22Rv1 (cell line): ENCODE results near the gene DHDH.
"Not testable (repeated sequence)": the region's sequence is repeated elsewhere in the genome, so short reads cannot be mapped to it uniquely, and the experiment has no call there.

ENCODE experiments used
- H3K27ac ChIP-seq: fragments of 450-650 bp; 2 replicates; pipeline ENCODE4 v1.5.1; 2017
- CTCF ChIP-seq: fragments of 450-650 bp; IDR thresholded peaks from 2 replicates; pipeline ENCODE4 v1.5.1; 2017; ENCODE audit warnings: mild to moderate bottlenecking
- ZFX ChIP-seq: fragments of 450-650 bp; IDR thresholded peaks from 2 replicates; pipeline ENCODE4 v1.6.1; 2017; ENCODE audit warnings: antibody characterized with exemption, borderline replicate concordance

The DHDH gene

DNA sequence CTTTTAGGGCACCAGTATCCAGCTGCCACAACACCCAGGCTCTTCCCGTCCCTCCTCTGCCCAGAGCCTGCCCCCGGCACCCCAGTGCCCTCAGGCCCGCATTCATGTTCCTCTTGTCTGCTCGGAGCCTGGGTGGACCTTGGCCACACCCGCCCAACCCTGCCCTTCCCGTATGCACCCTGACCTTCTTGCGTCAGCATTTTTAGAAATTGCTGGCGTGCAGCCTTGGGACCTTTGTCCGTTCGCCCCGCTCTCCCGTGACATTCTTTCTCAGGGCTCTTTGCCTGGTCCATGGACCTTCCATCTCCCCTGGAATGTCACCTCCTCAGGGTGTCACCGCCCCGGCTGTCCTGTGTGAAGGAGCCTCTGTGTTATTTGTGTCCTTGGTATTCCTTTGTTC, 25.8 kb upstream of the DHDH start:
- no peak for TF ChIP-seq CTCF
- TF ChIP-seq ZFX = no peak
- no peak overlapping the region for H3K27ac ChIP-seq

- not testable (repeated sequence) for H3K27ac ChIP-seq
Measured at GRCh38 chr19:48909424-48910077, 23.9 kb upstream of the DHDH start.

- H3K27ac ChIP-seq = no peak overlapping the region
- no peak for TF ChIP-seq CTCF
- TF ChIP-seq ZFX = no peak
Measured at GRCh38 chr19:48910803-48911202, 22.7 kb upstream of the DHDH start.

- TF ChIP-seq ZFX = no peak
- no peak for TF ChIP-seq CTCF
- H3K27ac ChIP-seq = no peak overlapping the region
Measured at GRCh38 chr19:48913114-48913889, 20.2 kb upstream of the DHDH start.

DNA sequence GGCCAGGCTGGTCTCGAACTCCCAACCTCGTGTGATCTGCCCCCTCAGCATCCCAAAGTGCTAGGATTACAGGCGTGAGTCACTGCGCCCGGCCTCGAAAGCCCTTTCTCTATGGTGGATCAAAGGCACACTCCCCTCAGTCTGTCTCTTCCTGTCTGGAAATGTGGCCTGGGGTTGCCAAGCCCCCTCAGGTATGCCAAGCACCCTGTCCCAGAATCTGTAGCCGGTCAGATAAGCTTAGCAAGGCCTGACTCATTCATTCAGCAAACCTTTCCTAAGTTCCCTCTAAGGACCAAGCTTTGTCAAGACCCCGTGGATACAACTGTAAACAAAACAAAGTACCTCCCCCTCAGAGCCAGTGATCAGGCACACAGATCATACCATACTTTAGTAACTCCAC, 19.3 kb upstream of the DHDH start:
- H3K27ac ChIP-seq = no peak overlapping the region
- TF ChIP-seq ZFX (no peak), CTCF (no peak)

DNA sequence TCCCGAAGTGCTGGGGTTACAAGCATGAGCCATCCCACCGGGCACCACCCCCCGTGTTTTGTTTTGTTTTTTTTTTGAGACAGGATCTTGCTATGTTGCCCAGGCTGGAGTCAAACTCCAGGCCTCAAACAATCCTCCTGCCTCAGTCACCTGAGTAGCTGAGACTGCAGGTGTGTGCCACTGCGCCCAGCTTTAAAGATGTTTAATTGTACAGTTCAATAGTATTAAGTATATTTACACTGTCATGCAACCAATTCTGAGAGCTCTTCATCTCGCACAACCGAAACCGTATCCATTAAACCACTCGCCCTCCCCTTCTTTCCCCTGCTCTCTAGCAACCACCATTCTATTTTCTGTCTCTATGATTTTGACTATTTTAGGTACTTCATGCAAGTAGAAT, 17.7 kb upstream of the DHDH start:
- no peak overlapping the region for H3K27ac ChIP-seq
- TF ChIP-seq ZFX = no peak
- no peak for TF ChIP-seq CTCF

GRCh38 chr19:48918071-48918470, 15.4 kb upstream of the DHDH start:
- TF ChIP-seq CTCF = no peak
- TF ChIP-seq ZFX = no peak
- H3K27ac ChIP-seq = 0 out of 2 replicates have a peak overlapping the region, but pooled peaks have one; percentile 4
